Measurements from ENCODE around the gene BPTF.
A peak's percentile ranks its signal among the peaks of the same experiment; 100 is the strongest.
"Not testable (repeated sequence)": the region's sequence is repeated elsewhere in the genome, so short reads cannot be mapped to it uniquely, and the experiment has no call there.

The BPTF gene

GRCh38 chr17:67854378-67854777 lies 29.1 kb downstream of the BPTF start:
- DNase-seq (ENCODE audit: low spot score) (no peak), ATAC-seq (ENCODE audit: low read depth) (no peak)
- Histone ChIP-seq H3K4me1 (ENCODE audit: insufficient read depth, poor library complexity, severe bottlenecking) (no peaks in the 10 kb centered on the region), H3K9me3 (ENCODE audit: severe bottlenecking) (no peaks in the 10 kb centered on the region), H3K27me3 (ENCODE audit: insufficient read depth, poor library complexity, severe bottlenecking) (no peaks in the 10 kb centered on the region), H3K4me3 (ENCODE audit: severe bottlenecking) (no peak overlapping the region), H3K36me3 (ENCODE audit: low read depth) (peaks cover 27% of the 10 kb centered on the region), H3K27ac (ENCODE audit: poor library complexity, severe bottlenecking) (no peak overlapping the region)
- no peak for TF ChIP-seq CTCF (IDR thresholded peaks at IDR 0.05; ENCODE audit: poor library complexity, severe bottlenecking)

- ATAC-seq (ENCODE audit: low read depth) (no peak), DNase-seq (ENCODE audit: low spot score) (no peak)
- Histone ChIP-seq H3K9me3 (ENCODE audit: severe bottlenecking) (no peaks in the 10 kb centered on the region), H3K36me3 (ENCODE audit: low read depth) (peaks cover 27% of the 10 kb centered on the region), H3K27ac (ENCODE audit: poor library complexity, severe bottlenecking) (no peak overlapping the region), H3K27me3 (ENCODE audit: insufficient read depth, poor library complexity, severe bottlenecking) (no peaks in the 10 kb centered on the region), H3K4me1 (ENCODE audit: insufficient read depth, poor library complexity, severe bottlenecking) (no peaks in the 10 kb centered on the region), H3K4me3 (ENCODE audit: severe bottlenecking) (no peak overlapping the region)
- TF ChIP-seq CTCF (IDR thresholded peaks at IDR 0.05; ENCODE audit: poor library complexity, severe bottlenecking) = no peak
Observed at GRCh38 chr17:67855504-67856324, 30.4 kb downstream of the BPTF start.

GRCh38 chr17:67856402-67856801 lies 31.1 kb downstream of the BPTF start:
- not testable (repeated sequence) for ATAC-seq (ENCODE audit: low read depth); H3K4me1 ChIP-seq (ENCODE audit: insufficient read depth, poor library complexity, severe bottlenecking); H3K4me3 ChIP-seq (ENCODE audit: severe bottlenecking); H3K27me3 ChIP-seq (ENCODE audit: insufficient read depth, poor library complexity, severe bottlenecking); H3K27ac ChIP-seq (ENCODE audit: poor library complexity, severe bottlenecking); H3K9me3 ChIP-seq (ENCODE audit: severe bottlenecking); DNase-seq (ENCODE audit: low spot score)
- H3K36me3 ChIP-seq (ENCODE audit: low read depth) = peaks cover 27% of the 10 kb centered on the region

- no peak overlapping the region for H3K4me3 ChIP-seq (ENCODE audit: severe bottlenecking)
- no peaks in the 10 kb centered on the region for H3K9me3 ChIP-seq (ENCODE audit: severe bottlenecking)
- H3K27ac ChIP-seq (ENCODE audit: poor library complexity, severe bottlenecking) = no peak overlapping the region
- TF ChIP-seq CTCF (IDR thresholded peaks at IDR 0.05; ENCODE audit: poor library complexity, severe bottlenecking) = peak; percentile 29
- H3K4me1 ChIP-seq (ENCODE audit: insufficient read depth, poor library complexity, severe bottlenecking) = no peaks in the 10 kb centered on the region
- ATAC-seq (ENCODE audit: low read depth) (no peak), DNase-seq (ENCODE audit: low spot score) (no peak)
- H3K27me3 ChIP-seq (ENCODE audit: insufficient read depth, poor library complexity, severe bottlenecking) = no peaks in the 10 kb centered on the region
- H3K36me3 ChIP-seq (ENCODE audit: low read depth) = peaks cover 15% of the 10 kb centered on the region
Observed at GRCh38 chr17:67862614-67863217, 37.4 kb downstream of the BPTF start.

GRCh38 chr17:67863624-67864247 lies 38.4 kb downstream of the BPTF start:
- Histone ChIP-seq H3K36me3 (ENCODE audit: low read depth) (peaks cover 15% of the 10 kb centered on the region), H3K27ac (ENCODE audit: poor library complexity, severe bottlenecking) (no peak overlapping the region), H3K4me3 (ENCODE audit: severe bottlenecking) (no peak overlapping the region), H3K27me3 (ENCODE audit: insufficient read depth, poor library complexity, severe bottlenecking) (no peaks in the 10 kb centered on the region), H3K4me1 (ENCODE audit: insufficient read depth, poor library complexity, severe bottlenecking) (no peaks in the 10 kb centered on the region), H3K9me3 (ENCODE audit: severe bottlenecking) (no peaks in the 10 kb centered on the region)
- no peak for ATAC-seq (ENCODE audit: low read depth)
- TF ChIP-seq CTCF (IDR thresholded peaks at IDR 0.05; ENCODE audit: poor library complexity, severe bottlenecking) = no peak
- DNase-seq (ENCODE audit: low spot score) = no peak

Data from RWPE2 (cell line).